Naive thymus-derived CD4-positive, alpha-beta T cell (primary cell): Measurements from ENCODE around the gene UBE2G1. TPM values are rescaled to one million over a fixed set of nuclear protein-coding genes. Genes with fewer than 3 reads are reported as not detected.

Experiments
- ATAC-seq: fragments of 150-1000 bp; cut with Tn5 transposase; 2 replicates; pipeline ENCODE4 v1.10.0; 2021; ENCODE audit warnings: mild to moderate bottlenecking, moderate library complexity
- CTCF ChIA-PET: fragments of 350-600 bp; sonication (Branson Sonifier 250); formaldehyde crosslinking; loops from one replicate; lab custom pipeline; 2021; ENCODE audit warnings: antibody characterized with exemption; lab: Charles Lee
- POLR2A ChIA-PET: fragments of 350-600 bp; sonication (Branson Sonifier 250); formaldehyde crosslinking; loops from one replicate; lab custom pipeline; 2021; ENCODE audit warnings: antibody characterized with exemption, inconsistent platforms; lab: Charles Lee
- DNase-seq, 9 donors: peaks; one replicate each; pipeline versions ENCODE4 v3.0.0 to v3.0.0-alpha.2; 2020 to 2022; ENCODE audit warnings: mixed read lengths in 1 of 9
- H3K27ac ChIP-seq: one replicate; pipeline ENCODE4 v1.7.0; 2013; ENCODE audit warnings: mild to moderate bottlenecking, low read depth, low read length, moderate library complexity
- H3K27me3 ChIP-seq, 2 donors: one replicate each; pipeline ENCODE4 v1.7.0; 2013; ENCODE audit warnings: low read length in 2 of 2, mild to moderate bottlenecking in 2 of 2, moderate library complexity in 2 of 2; ENCODE audit not compliant: control insufficient read depth in 2 of 2, insufficient read depth in 2 of 2
- H3K36me3 ChIP-seq, 3 experiments: 1 replicate in 2 of 3; 2 replicates in 1 of 3; pipeline ENCODE4 v1.7.0; 2013; ENCODE audit warnings: low read length in 3 of 3, mild to moderate bottlenecking in 3 of 3, moderate library complexity in 1 of 3; ENCODE audit not compliant: insufficient read depth in 3 of 3, control insufficient read depth in 2 of 3
- H3K4me1 ChIP-seq, 2 donors: one replicate each; pipeline ENCODE4 v1.7.0; 2013; ENCODE audit warnings: low read length in 2 of 2, mild to moderate bottlenecking in 2 of 2, moderate library complexity in 1 of 2; ENCODE audit not compliant: control insufficient read depth in 2 of 2, insufficient read depth in 2 of 2
- H3K4me3 ChIP-seq: 2 replicates; pipeline ENCODE4 v1.7.0; 2013; ENCODE audit warnings: mild to moderate bottlenecking, low read length
- H3K9me3 ChIP-seq, 3 experiments: 1 replicate in 2 of 3; 2 replicates in 1 of 3; pipeline ENCODE4 v1.7.0; 2013; ENCODE audit warnings: low read length in 3 of 3; ENCODE audit not compliant: control insufficient read depth in 2 of 3
- H3K27ac Mint-ChIP-seq, 9 donors: one replicate each; pipeline ENCODE4 v1.8.0; 2020 to 2022; ENCODE audit warnings: mixed read lengths in 9 of 9, mild to moderate bottlenecking in 8 of 9, moderate library complexity in 5 of 9, inconsistent platforms in 2 of 9
- H3K27me3 Mint-ChIP-seq, 5 donors: one replicate each; pipeline ENCODE4 v1.8.0; 2021 to 2022; ENCODE audit warnings: mixed read lengths in 5 of 5, mild to moderate bottlenecking in 1 of 5
- H3K36me3 Mint-ChIP-seq, 5 donors: one replicate each; pipeline ENCODE4 v1.8.0; 2020 to 2022; ENCODE audit warnings: mixed read lengths in 5 of 5, mild to moderate bottlenecking in 3 of 5, inconsistent platforms in 1 of 5
- H3K4me1 Mint-ChIP-seq, 7 donors: one replicate each; pipeline ENCODE4 v1.8.0; 2020 to 2022; ENCODE audit warnings: mixed read lengths in 7 of 7, mild to moderate bottlenecking in 3 of 7, inconsistent platforms in 1 of 7
- H3K4me3 Mint-ChIP-seq, 10 donors: one replicate each; pipeline ENCODE4 v1.8.0; 2020 to 2022; ENCODE audit warnings: mild to moderate bottlenecking in 10 of 10, mixed read lengths in 10 of 10, moderate library complexity in 6 of 10, inconsistent platforms in 2 of 10
- H3K9me3 Mint-ChIP-seq, 11 donors: one replicate each; pipeline ENCODE4 v1.8.0; 2020 to 2022; ENCODE audit warnings: mixed read lengths in 11 of 11, mild to moderate bottlenecking in 4 of 11, inconsistent platforms in 1 of 11, moderate library complexity in 1 of 11
- intact Hi-C, 2 donors: fragments of 100-400 bp; cut with micrococcal nuclease; formaldehyde crosslinking; loops; one replicate each; pipeline ENCODE4 v1.15.1; 2023
- polyA plus RNA-seq, 2 donors: library from polyadenylated mRNA; unstranded; fragments of 300-500 nt; fragmentation: Illumina TruSeq; gene quantifications; one replicate each; pipeline ENCODE4 v1.2.3, GENCODE V29; 2021
- total RNA-seq, 6 experiments: library from RNA in 5 of 6; stranded (reverse) in 5 of 6; gene quantifications; 1 replicate in 5 of 6; 2 replicates in 1 of 6; pipeline ENCODE4 v1.2.3 and lab custom pipeline; 2021 to 2026

The UBE2G1 gene
- total and polyA plus RNA-seq, 7 experiments from 2014 or later, result 50.1 to 68.9 (median 56.6) TPM

GRCh38 chr17:4309897-4310296, 56.6 kb downstream of the UBE2G1 start:
- ChIA-PET POLR2A (no interaction called here), CTCF (no interaction called here)
- H3K9me3 Mint-ChIP-seq, result no peaks in the 10 kb centered on the region
- ATAC-seq, result no peak
- H3K4me3 Mint-ChIP-seq, result peak overlapping the region in 3 of 10 donors; percentile 24 to 41 (median 28)
- H3K27ac ChIP-seq, result no peak overlapping the region
- H3K36me3 Mint-ChIP-seq, result peaks cover 0 to 8% (median 0%) of the 10 kb centered on the region in 5 donors
- peaks cover 45 to 72% (median 64%) of the 10 kb centered on the region in 7 donors for H3K4me1 Mint-ChIP-seq
- H3K4me3 ChIP-seq, result no peak overlapping the region
- H3K36me3 ChIP-seq, result peaks cover 0 to 4% (median 0%) of the 10 kb centered on the region in 3 experiments
- no peak for DNase-seq
- H3K27me3 Mint-ChIP-seq, result no peaks in the 10 kb centered on the region
- H3K4me1 ChIP-seq, result peaks cover 18 to 36% of the 10 kb centered on the region in 2 donors
- peak overlapping the region in 8 of 9 donors; percentile 2 to 79 (median 60) for H3K27ac Mint-ChIP-seq
- no peaks in the 10 kb centered on the region for H3K27me3 ChIP-seq
- H3K9me3 ChIP-seq, result no peaks in the 10 kb centered on the region
- intact Hi-C loops, result loop anchor here in 1 of 2 donors (2.0 kb wide), 1 partner anchor 13 kb away; no protein-coding TSS in a partner anchor

GRCh38 chr17:4307179-4307930, 59.1 kb downstream of the UBE2G1 start:
- ChIA-PET POLR2A (interaction anchor here (0.5 kb wide), 1 partner anchor 51 kb away, joined by 3 read pairs; no protein-coding TSS in a partner anchor), CTCF (no interaction called here)
- Histone ChIP-seq H3K4me3 (no peak overlapping the region), H3K9me3 (no peaks in the 10 kb centered on the region), H3K4me1 (peaks cover 9 to 25% of the 10 kb centered on the region in 2 donors), H3K27ac (no peak overlapping the region), H3K36me3 (peaks cover 0 to 8% (median 0%) of the 10 kb centered on the region in 3 experiments), H3K27me3 (no peaks in the 10 kb centered on the region)
- Mint-ChIP-seq H3K4me1 (peaks cover 32 to 53% (median 44%) of the 10 kb centered on the region in 7 donors), H3K36me3 (peaks cover 0 to 11% (median under 1%) of the 10 kb centered on the region in 5 donors), H3K27ac (peak overlapping the region in 7 of 9 donors; percentile 10 to 70 (median 40)), H3K4me3 (no peak overlapping the region), H3K27me3 (no peaks in the 10 kb centered on the region), H3K9me3 (no peaks in the 10 kb centered on the region)
- DNase-seq, result no peak
- intact Hi-C loops, result no loop called here
- ATAC-seq, result no peak

GRCh38 chr17:4305224-4305623, 61.3 kb downstream of the UBE2G1 start:
- intact Hi-C loops, result loop anchor here in 1 of 2 donors (2.0 kb wide), 1 partner anchor 108 kb away; no protein-coding TSS in a partner anchor
- no peak overlapping the region for H3K27ac Mint-ChIP-seq
- no peak for DNase-seq
- Histone ChIP-seq H3K4me3 (no peak overlapping the region), H3K27ac (no peak overlapping the region), H3K4me1 (peaks cover 9 to 12% of the 10 kb centered on the region in 2 donors), H3K9me3 (no peaks in the 10 kb centered on the region), H3K36me3 (peaks cover 0 to 20% (median 0%) of the 10 kb centered on the region in 3 experiments), H3K27me3 (no peaks in the 10 kb centered on the region)
- H3K4me1 Mint-ChIP-seq, result peaks cover 21 to 40% (median 30%) of the 10 kb centered on the region in 7 donors
- POLR2A ChIA-PET, result no interaction called here
- CTCF ChIA-PET, result interaction anchor here (1.1 kb wide), 1 partner anchor 27 kb away, joined by 3 read pairs; no protein-coding TSS in a partner anchor
- no peaks in the 10 kb centered on the region for H3K27me3 Mint-ChIP-seq
- no peak overlapping the region for H3K4me3 Mint-ChIP-seq
- H3K9me3 Mint-ChIP-seq, result no peaks in the 10 kb centered on the region
- ATAC-seq, result no peak
- peaks cover 0 to 20% (median 5%) of the 10 kb centered on the region in 5 donors for H3K36me3 Mint-ChIP-seq

GRCh38 chr17:4304417-4305027, 62.0 kb downstream of the UBE2G1 start:
- Histone ChIP-seq H3K36me3 (peaks cover 0 to 20% (median 0%) of the 10 kb centered on the region in 3 experiments), H3K4me3 (no peak overlapping the region), H3K27ac (no peak overlapping the region), H3K27me3 (no peaks in the 10 kb centered on the region), H3K9me3 (no peaks in the 10 kb centered on the region), H3K4me1 (peaks cover 6 to 9% of the 10 kb centered on the region in 2 donors)
- peaks cover 0 to 20% (median 5%) of the 10 kb centered on the region in 5 donors for H3K36me3 Mint-ChIP-seq
- ChIA-PET CTCF (interaction anchor here (1.1 to 1.2 kb wide), 2 partner anchors 28 to 57 kb away, joined by 3 read pairs; no protein-coding TSS in a partner anchor), POLR2A (no interaction called here)
- peaks cover 14 to 33% (median 23%) of the 10 kb centered on the region in 7 donors for H3K4me1 Mint-ChIP-seq
- DNase-seq (peak in 8 of 9 donors; percentile 20 to 66 (median 52)), ATAC-seq (peak; percentile 90)
- no peak overlapping the region for H3K27ac Mint-ChIP-seq
- no peaks in the 10 kb centered on the region for H3K9me3 Mint-ChIP-seq
- H3K4me3 Mint-ChIP-seq, result no peak overlapping the region
- no peaks in the 10 kb centered on the region for H3K27me3 Mint-ChIP-seq
- intact Hi-C loops, result loop anchor here (1.0 to 2.0 kb wide), 4 partner anchors 61 to 109 kb away; no protein-coding TSS in a partner anchor

- H3K9me3 Mint-ChIP-seq, result no peaks in the 10 kb centered on the region
- Histone ChIP-seq H3K36me3 (peaks cover 0 to 16% (median 0%) of the 10 kb centered on the region in 3 experiments), H3K27ac (no peak overlapping the region), H3K27me3 (no peaks in the 10 kb centered on the region), H3K9me3 (no peaks in the 10 kb centered on the region), H3K4me1 (no peaks in the 10 kb centered on the region), H3K4me3 (no peak overlapping the region)
- POLR2A ChIA-PET, result no interaction called here
- H3K4me3 Mint-ChIP-seq, result no peak overlapping the region
- H3K4me1 Mint-ChIP-seq, result peaks cover 8 to 36% (median 22%) of the 10 kb centered on the region in 7 donors
- no peak for ATAC-seq
- CTCF ChIA-PET, result interaction anchor here (0.7 kb wide), 1 partner anchor 79 kb away, joined by 7 read pairs; no protein-coding TSS in a partner anchor
- H3K27me3 Mint-ChIP-seq, result no peaks in the 10 kb centered on the region
- DNase-seq, result no peak
- intact Hi-C loops, result no loop called here
- peaks cover 0 to 27% (median 5%) of the 10 kb centered on the region in 5 donors for H3K36me3 Mint-ChIP-seq
- no peak overlapping the region for H3K27ac Mint-ChIP-seq
These were observed 65.4 kb downstream of the UBE2G1 start for GRCh38 chr17:4301066-4301465.

- no peak overlapping the region for H3K4me3 Mint-ChIP-seq
- Histone ChIP-seq H3K36me3 (peaks cover 0 to 27% (median 0%) of the 10 kb centered on the region in 3 experiments), H3K27me3 (no peaks in the 10 kb centered on the region), H3K4me3 (no peak overlapping the region), H3K27ac (no peak overlapping the region), H3K9me3 (no peaks in the 10 kb centered on the region), H3K4me1 (no peaks in the 10 kb centered on the region)
- H3K27ac Mint-ChIP-seq, result peak overlapping the region in 4 of 9 donors; percentile 4 to 65 (median 24)
- ChIA-PET POLR2A (no interaction called here), CTCF (no interaction called here)
- ATAC-seq (no peak), DNase-seq (no peak)
- peaks cover 4 to 36% (median 7%) of the 10 kb centered on the region in 5 donors for H3K36me3 Mint-ChIP-seq
- no peaks in the 10 kb centered on the region for H3K27me3 Mint-ChIP-seq
- intact Hi-C loops, result loop anchor here in 1 of 2 donors (2.0 kb wide), 1 partner anchor 13 kb away; no protein-coding TSS in a partner anchor
- peaks cover 10 to 38% (median 23%) of the 10 kb centered on the region in 7 donors for H3K4me1 Mint-ChIP-seq
- no peaks in the 10 kb centered on the region for H3K9me3 Mint-ChIP-seq
These were observed 69.1 kb downstream of the UBE2G1 start for GRCh38 chr17:4297351-4297750.
